ENCODE measurements around the gene PBX3.
A peak's percentile ranks its signal among the peaks of the same experiment; 100 is the strongest.

Gene PBX3

DNA sequence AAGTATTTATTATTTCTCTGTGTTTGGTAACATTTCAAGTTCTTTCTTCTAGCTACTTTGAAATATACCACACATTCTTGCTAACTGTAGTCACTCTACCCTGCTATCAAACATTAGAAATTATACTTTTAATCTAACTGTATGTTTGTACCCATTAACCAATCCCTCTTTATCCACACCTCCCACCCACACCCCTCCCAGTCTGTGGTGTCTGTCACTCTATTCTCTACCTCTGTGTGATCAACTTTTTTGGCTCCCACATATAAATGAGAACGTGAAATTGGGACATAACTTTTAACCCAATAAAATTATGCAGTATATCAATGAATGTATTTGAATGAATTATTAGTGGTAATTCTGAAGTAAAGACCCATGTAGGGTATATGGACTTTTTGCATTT lies 79.7 kb downstream of the PBX3 start:
- DNase-seq = no peak

- peak; percentile 30 to 76 (median 68) for DNase-seq
Measured at GRCh38 chr9:125829743-125830142, 82.6 kb downstream of the PBX3 start.

DNA sequence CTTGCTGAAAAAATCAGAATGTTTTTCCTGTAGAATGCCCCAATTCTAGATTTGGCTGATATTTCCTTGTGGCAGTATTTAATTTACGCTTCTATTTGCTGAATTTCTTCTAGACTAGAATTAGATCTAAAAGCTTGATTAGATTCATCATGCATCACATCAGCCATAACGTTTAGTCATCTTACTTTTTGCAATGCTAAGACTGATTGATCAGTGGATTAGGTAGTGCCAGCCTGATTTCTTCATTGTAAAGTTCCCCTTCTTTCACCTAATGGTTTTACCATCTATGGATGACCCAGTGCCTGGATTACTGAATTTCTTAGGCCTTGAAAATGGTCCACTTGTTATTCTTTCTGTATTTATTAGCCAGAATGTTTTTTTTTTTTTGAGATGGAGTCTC lies 83.9 kb downstream of the PBX3 start:
- DNase-seq = no peak

DNA sequence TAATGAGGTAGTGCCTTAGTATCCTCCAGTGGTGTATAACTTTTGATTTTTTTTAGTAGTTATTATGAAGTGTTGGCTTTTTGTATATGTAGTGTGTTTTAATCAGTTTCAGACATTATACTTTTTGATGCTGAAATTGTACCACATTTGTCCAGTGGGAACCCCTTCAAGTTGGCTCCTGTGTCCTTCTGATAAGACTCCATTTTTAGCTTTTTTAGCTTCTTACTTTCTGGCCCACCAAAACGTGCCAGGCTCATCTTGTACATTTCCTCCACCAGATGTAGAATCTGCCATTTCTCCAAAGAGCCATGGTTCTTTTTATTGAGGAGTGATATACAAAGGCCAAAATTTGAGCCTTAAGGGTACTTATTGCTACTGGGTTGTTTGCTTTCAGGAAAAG lies 84.4 kb downstream of the PBX3 start:
- no peak for DNase-seq

DNA sequence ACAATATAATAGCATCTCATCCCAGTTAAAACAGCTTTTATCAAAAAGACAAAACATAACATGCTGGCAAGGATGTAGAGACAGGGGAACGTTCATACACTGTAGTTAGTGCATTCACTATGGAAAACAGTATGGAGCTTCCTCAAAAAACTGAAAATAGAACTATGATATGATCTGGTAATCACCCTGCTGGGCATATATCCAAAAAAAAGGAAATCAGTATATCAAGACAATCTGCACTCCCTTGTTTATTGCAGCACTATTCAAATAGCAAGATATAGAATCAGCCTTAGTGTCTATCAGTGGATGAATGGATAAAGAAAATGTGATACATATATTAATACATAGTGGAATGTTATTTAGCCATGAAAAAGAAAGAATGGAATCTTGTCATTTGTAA lies 88.5 kb downstream of the PBX3 start:
- DNase-seq = no peak

- DNase-seq = no peak
Measured at GRCh38 chr9:125839317-125839716, 92.1 kb downstream of the PBX3 start.

DNA sequence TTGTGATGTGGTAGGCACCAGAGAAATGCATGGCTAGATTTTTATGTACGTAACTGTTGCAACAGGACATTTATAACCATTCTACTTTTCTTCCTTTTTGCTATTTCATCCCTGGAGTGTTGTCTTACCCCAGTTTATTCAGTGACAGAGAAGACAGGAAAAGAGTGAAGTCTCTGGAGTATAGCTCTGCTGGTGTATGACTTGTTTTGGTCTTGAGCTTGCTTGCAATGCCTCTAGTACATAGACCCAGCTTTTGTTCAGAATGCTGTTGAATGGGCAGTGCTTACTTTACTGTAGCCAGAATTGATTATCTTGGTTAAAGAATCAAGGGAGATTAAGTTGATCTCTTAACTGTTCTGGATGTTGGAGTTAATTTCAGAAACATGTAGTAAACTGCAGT lies 94.3 kb downstream of the PBX3 start:
- no peak for DNase-seq

GRCh38 chr9:125842242-125842641 lies 95.1 kb downstream of the PBX3 start:
- no peak for DNase-seq

DNA sequence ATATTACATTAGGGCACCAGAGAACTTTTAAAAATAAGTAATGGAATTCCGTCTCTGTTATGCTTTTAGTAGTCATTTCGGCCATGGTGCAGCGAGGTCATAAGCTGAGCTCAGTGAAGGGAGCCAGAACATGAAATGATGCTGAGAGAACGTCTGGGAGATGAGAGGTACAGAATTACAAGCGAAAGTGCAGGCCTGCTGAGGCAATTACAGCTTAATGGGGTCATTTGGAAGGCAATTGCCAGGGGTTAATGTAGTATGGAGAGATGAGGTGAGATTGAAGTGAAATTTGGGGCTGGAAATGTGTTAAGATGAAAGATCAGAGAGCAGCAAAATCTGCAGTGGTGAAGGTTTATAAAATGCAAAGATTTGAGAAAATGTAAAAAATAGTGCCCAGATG lies 96.5 kb downstream of the PBX3 start:
- no peak for DNase-seq

- no peak for DNase-seq
Measured at GRCh38 chr9:125844611-125845010, 97.4 kb downstream of the PBX3 start.

- DNase-seq = no peak
Measured at GRCh38 chr9:125845271-125845808, 98.2 kb downstream of the PBX3 start.

- no peak for DNase-seq
Measured at GRCh38 chr9:125847735-125848134, 100.6 kb downstream of the PBX3 start.

DNA sequence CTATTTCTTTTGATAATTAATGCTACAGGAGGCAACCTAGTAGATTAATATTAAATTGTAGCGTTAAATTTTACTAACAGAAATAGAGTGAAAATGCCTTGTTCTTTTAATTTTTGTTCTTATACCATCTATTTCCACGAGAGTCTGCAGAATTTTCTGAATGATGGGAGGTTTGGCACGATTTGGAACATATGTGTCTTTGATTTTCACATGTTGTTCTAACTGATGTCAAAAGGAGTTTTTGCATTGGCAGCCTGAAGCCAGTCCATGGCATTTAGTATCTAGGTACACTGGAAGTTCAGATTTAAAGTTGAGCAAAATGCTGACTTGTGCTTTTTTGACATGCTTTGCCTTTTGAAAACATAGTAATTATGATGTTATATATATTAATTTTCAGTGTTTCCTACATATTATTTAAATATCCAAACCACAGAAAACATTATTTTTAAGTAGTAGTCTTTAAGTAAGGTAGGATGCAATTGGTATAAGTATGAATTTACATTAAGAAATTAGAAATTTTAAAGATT lies 103.0 kb downstream of the PBX3 start:
- DNase-seq = no peak

GRCh38 chr9:125850763-125851162 lies 103.6 kb downstream of the PBX3 start:
- no peak for DNase-seq

- no peak for DNase-seq
Measured at GRCh38 chr9:125851979-125852378, 104.8 kb downstream of the PBX3 start.

DNA sequence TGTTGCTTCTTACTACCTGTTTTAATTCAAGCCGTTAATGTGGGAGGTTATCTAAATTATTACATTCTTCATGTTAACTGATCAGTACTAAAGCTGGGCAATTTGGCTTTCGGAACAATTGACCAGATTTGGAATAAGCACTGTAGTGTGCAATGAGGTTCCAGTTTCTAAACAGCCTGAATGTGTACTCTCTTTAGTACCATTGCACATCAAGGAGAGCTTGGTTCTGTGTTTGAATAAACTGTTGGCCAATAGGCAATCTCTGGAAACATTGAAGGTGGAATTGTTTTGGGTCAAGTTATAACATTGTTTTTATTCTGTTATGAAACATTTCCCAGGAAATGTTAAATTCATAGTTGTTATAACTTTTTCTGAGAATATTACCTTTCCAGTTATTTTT lies 105.2 kb downstream of the PBX3 start:
- DNase-seq = no peak

DNA sequence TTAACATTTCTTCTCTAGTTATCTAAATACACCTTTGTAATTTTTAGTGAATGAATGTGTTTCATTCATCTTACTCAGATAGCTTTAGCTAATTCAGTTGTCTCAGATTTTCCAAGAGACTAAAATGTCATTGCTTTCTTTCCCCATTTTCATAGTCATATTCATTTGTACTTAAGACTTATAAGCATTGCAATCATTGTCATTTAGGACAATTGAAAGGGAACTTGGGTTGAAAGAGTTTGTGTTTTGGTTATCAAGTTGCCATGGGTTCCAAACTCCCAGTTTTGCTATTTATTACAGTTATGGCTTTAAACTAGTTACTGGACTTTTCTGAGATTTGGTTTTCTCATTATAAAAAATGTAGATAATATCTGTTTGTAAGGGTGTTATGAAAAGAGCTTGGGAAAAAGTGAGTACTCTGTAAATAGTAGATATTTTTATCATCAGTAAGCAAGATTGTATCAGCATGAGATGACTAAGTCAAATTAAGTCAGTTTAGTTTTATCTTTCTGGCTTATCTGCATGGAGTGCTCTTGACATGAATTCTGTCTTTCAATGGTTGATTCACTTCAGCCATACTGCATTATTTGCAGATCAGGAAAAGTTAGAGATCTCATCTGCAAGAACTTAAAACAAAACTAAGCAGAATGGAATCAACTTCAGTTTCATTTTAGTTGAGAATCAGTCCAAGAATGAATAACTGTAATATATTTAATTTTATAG lies 107.5 kb downstream of the PBX3 start:
- DNase-seq = no peak

GRCh38 chr9:125856331-125856730 lies 109.2 kb downstream of the PBX3 start:
- DNase-seq = no peak

DNA sequence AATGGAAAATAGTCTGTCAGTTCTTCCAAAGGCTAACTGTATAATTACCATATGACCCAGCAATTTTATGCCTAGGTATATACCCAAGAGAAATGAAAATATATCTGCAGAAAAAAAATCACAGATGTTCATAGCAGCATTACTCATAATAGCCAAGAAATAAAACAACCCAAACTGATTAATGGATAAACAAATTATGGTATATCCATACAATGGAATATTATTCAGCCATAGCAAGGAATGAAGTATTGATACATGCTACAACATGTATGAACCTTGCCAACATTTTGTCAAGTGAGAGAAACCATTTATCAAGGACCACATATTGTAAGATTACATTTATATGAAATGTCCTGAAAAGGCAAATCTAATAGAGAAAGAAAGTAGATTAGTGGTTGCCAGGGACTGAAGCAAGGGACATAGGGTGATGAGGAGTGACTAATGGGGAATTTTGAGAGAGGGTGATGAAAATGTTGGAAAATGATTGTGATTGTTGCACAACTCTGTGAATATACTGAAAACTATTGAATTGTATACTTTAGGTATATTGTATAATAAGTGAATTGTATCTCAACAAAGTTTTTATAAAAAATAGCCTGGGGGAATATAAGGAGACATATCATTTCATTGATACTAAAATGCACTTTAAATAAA lies 114.4 kb downstream of the PBX3 start:
- no peak for DNase-seq

DNA sequence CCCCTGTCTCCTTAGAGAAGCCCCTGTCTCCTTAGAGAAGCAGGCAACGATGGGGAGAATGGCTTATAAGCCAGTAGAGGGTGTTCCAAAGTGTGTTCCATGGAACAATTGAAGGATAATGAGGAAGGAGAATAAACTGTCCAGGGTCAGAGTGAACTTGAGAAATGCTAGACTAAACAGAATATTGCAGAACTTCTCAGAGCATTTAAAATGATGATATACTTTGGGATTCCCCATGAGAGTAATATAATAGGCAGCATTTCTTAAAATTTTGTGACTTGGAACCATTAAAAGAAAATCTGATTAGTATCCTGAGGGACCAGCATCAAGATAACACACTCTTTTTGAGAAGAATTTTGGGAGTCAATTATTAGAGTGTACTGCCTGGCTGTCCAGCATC lies 116.8 kb downstream of the PBX3 start:
- DNase-seq = no peak

DNA sequence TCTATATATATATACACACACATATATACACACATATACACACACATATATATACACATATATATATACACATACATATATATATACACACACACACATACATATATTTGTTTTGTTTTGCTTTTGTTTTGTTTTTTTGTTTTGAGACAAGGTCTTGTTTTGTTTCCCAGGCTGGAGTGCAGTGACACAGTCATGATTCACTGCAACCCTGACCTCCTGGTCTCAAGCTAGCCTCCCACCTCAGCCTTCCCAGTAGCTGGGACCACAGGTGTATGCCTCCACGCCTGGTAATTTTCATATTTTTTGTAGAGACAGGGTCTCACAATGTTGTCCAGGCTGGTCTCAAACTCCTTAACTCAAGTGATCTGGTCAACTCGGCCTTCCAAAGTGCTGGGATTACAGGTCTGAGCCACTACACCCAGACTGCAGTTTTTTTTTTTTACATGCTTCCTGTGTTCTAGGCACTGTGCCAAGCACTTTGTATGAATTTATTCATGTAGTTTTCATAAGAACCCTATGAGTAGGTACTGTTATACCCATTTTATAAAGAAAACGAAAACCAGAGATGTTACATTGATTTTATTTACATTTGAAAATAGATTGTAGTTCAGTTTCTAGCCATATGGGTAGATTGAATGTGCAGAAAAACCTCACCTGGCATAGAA lies 120.7 kb downstream of the PBX3 start:
- peak in 2 of 6 experiments; percentile 5 to 14 for DNase-seq

DNA sequence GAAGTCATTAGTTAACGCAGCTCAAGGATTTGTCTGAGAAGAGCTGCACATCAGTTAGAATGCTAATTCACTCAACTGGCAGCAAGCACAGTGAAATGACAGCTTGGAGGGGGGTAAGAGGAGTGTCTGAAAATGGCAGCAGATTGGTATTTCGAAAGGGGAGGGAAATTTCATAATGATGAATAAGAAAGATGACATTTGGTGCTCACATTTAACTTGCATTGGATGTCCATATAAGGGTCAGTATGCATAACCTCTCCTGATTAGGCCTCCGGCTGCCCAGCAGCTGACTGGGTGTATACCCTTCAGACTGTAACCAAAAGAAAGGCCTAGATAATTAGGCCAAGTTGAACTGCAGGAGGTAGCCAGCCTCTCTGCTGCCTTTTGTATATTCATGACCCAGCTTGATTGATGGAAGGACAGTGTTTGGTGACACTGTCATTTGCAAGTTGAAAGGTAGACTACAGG lies 131.0 kb downstream of the PBX3 start:
- DNase-seq = no peak

GRCh38 chr9:125881042-125881441 lies 133.9 kb downstream of the PBX3 start:
- no peak for DNase-seq

Data from stimulated activated naive CD4-positive, alpha-beta T cell (primary cell).